Stimulated activated CD4-positive, alpha-beta T cell treated with anti-CD3 and anti-CD28 coated beads, Interleukin-15, amount 100 ng/mL, for 48 hours (primary cell): Measurements from ENCODE around the gene LFNG.
"Not testable (repeated sequence)": the region's sequence is repeated elsewhere in the genome, so short reads cannot be mapped to it uniquely, and the experiment has no call there.

Experiments used
- DNase-seq, 2 donors: peaks; one replicate each; pipeline ENCODE4 v3.0.0-alpha.2; 2020; ENCODE audit warnings: low read depth in 2 of 2

Gene LFNG

DNA sequence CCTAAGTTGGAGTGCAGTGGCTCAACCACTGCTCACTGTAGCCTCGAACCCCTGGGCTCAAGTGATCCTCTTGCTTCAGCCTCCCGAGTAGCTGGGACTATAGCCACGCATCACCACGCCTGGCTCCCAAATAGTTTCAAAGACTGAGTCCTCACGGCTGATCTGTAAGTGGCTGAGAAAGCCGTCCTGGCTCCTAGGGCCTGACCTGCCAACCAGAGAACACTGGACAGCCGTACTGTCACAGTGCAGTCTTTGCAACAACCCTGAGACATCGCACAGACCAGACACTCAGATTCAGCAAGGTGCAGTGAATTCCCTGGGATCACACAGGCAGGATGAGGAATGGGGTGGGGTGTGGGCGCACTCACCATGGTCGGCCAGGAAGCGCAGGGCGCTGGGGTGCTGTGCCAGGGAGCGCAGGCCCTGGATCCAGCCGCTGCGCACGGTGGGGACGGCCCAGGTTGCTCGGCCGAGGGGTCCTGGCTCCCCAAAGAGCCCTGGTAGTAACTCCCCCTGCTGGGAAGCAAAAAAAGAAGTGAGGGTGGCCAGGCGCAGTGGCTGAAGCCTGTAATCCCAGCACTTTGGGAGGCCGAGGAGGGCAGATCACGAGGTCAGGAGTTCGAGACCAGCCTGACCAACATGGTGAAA is 25.1 kb downstream of the LFNG start:
- no peak for DNase-seq

GRCh38 chr7:2545746-2546425 is 26.3 kb downstream of the LFNG start:
- no peak for DNase-seq

- no peak for DNase-seq
These were observed 27.4 kb downstream of the LFNG start for GRCh38 chr7:2546776-2547586.

GRCh38 chr7:2551418-2551817 is 31.8 kb downstream of the LFNG start:
- no peak for DNase-seq

DNA sequence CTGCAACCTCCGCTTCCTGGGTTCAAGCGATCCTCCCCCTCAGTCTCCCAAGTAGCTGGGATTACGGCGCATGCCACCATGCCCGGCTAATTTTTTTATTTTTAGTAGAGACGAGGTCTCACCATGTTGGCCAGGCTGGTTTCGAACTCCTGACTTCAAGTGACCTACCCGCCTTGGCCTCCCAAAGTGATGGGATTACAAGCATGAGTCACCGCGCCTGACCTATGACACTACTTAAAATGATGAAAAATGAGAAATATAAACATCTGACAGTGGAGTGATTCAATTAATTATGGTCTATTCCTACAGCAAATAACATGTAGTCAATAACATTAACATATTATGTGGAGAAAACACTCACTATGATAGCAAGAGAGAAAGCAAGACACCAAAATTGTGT is 33.5 kb downstream of the LFNG start:
- no peak for DNase-seq

DNA sequence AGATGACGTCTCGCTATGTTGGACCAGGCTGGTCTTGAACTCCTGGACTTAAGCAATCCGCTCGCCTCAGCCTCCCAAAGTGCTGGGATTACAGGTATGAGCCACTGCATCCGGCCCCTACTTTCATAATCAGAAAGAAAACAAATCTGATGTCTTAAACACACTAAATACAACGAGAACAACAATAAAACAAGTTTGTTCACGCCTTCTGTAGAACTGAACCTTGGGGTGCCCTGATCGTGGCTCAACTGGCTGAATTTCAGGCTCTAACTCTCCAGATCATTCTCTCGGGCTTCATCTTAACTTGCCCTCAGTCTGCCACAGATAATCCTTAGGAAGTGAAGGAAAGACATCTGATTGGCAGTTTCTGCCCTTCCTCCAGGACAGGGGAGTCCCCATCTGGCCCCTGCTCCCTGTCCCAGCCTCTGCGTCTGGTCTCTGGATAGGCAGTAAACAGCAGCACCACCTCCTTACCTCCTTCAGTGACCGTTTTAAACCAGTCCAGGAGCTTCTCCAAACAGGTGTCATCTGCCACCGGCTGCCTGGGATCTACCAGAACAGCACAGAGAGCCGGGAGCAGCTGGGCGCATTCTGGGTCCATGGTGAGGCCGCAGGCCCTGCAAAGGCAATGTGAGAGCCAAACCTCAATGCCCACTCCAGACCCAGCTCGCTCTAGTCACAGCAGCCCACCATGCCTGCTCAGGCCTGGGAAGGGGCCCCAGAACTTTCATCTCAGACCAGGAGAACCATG is 34.4 kb downstream of the LFNG start:
- no peak for DNase-seq

DNA sequence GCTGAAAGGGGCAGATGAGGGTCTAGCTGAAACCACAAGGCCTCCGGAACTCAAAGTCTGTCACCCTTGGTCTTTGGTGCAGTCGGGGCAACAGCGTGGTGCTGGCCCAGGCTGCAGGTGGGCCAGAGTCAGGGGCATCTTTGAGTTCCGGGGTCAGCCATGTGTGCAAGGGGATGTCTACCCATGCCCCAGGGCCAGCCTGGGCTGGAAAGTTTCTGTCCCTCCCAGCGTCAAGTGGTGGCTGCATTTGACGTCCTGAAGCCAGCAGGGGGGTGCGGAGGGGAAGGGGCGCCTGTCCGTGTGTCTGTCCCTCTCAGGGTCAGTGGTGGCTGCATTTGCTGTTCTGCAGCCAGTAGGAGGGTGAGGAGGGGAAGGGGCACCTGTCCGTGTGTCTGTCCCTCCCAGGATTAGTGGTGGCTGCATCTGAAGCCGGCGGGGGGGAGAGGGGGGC is 35.1 kb downstream of the LFNG start:
- DNase-seq, result no peak

GRCh38 chr7:2555121-2556052 is 35.8 kb downstream of the LFNG start, which contains the start of gene BRAT1:
TSS of gene BRAT1 (minus strand) at chr7:2555524. CDS start at chr7:2554431, 1,093 bp downstream.
- DNase-seq, result peak; percentile 95

DNA sequence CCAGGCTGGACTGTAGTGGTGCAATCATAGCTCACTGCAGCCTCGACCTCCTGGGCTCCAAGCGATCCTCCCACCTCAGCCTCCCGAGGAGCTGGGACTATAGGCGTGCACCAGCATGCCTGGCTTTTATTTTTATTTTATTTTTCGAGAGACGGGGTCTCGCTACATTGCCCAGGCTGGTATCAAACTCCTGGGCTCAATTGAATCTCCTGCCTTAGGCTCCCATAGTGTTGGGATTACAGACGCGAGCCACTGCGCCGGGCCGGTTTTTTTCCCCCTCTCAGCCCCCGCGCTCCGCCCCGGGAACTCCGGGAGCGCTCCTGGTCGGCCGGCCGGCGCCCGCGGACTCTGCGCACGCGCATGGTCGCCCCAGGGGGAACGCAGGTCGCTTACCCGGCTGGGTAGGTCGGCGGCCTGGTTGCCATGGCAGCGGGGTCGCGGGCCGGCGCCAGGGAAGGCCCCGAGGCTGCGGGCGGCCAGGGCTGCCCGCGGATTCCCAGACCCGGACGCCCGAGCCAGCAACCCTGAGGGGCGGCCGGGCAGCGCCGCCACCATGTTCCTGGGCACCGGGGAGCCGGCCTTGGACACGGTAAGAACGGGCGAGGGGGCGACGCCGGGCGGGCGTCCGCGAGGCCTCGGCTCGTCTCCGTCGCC is 39.2 kb downstream of the LFNG start, which contains the start of gene IQCE:
Gene IQCE, plus strand, starts transcription at position 351 of the 654 bp plus-strand sequence. Its CDS starts 203 bp downstream, at position 554.
- peak; percentile 81 to 84 for DNase-seq

DNA sequence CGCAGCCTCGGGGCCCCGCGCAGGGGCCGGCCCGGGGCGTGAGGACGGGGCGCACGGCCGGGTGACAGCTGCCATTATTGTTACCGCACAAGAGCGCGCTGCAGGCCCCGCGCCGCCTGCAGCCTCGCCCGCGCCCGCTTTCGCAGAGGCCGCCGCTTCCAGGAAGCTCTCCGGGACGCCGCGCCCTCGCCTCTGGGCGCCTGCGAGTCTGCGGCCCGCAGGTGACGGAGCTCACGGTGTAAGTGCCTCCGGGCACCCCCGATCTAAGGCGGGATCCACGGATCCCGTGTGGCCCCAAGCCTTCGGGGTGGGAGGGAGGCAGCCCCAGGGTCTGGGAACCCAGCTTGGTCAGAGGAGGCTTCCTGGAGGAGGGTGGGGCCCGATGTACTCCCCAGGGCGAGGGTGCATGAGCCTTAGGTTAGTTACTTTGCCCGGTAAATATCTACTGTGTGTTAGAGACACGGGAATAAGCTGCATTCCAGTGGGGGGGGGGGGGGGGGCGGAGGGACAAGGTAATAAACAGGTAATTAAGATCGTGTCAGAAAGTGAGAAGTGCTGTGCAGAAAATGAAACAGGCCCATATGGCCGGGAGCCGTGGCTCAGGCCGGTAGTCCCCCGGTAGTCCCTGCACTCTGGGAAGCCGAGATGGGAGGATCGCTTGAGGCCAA is 39.8 kb downstream of the LFNG start:
- DNase-seq, result peak in 1 of 2 donors; percentile 27

DNA sequence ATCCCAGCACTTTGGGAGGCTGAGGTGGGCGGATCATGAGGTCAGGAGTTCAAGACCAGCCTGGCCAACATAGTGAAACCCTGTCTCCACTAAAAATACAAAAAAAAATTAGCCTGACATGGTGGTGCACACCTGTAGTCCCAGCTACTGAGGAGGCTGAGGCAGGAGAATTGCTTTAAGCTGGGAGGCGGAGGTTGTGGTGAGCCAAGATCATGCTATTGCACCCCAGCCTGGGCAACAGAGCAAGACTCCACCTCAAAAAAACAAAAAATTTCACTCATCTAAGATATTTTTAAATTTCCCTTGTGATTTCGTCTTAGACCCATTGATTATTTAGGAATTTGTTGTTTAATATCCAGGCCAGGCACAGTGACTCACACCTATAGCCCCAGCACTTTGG is 44.4 kb downstream of the LFNG start:
- DNase-seq, result not testable (repeated sequence)

- no peak for DNase-seq
These were observed 45.5 kb downstream of the LFNG start for GRCh38 chr7:2564970-2565540.

DNA sequence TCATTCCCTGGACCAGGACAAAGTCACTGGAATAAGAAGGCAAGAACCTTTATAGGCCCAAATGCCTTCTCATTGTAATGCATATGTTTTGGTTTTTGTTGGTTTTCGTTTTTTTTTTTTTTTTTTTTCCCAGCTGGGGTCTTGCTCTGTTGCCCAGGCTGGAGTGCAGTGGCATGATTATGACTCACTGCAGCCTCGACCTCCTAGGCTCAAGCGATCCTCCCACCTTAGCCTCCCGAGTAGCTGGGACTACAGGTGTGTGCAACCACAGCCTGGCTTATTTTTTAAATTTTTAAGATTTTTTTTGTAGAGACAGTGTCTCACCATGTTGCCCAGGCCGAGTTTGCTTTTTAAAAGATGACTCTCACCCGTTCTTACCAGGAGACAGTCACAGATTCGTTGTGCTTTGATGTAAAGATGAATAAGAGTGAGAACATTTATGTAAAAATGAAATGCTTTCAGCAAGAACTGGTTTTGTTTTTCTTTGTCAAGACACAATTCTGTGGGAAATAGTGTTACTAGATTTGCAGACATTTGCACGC is 46.8 kb downstream of the LFNG start:
- no peak for DNase-seq

GRCh38 chr7:2566890-2567678 is 47.5 kb downstream of the LFNG start:
- no peak for DNase-seq

- no peak for DNase-seq
These were observed 48.2 kb downstream of the LFNG start for GRCh38 chr7:2567679-2568278.

DNA sequence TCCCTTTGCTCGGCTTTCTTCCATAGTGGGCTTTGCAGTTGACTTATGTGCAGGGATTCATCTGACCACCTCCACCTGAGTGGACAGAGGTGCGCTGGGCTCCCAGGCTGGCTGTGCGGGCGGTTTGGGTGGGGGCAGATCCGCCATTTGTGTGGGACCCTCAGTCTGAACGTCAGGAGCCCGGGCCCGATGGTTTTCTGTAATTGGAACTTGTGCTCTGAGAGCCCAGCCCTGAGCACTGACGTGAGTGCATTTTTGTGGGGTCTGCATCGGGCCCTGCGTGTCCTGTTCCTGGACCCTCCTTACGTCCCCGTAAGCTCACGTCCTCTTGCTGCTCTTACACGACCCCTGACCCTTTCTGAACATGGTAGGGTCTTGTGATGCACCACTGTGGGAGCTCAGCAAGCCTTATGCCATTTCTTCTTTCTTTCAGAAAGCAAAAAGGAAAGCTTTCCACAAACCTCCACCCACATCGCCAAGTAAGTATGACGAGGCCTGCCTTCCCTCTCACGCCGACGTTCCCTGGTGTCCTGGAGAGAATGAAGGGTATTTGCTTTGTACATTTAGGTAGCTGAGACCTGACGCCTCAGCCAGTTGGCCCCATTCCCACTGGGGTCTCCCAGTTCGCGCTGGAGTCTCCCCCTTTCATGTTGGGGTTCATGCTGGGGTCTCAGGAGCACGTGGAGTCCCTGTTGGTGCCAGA is 49.1 kb downstream of the LFNG start:
- DNase-seq, result no peak

DNA sequence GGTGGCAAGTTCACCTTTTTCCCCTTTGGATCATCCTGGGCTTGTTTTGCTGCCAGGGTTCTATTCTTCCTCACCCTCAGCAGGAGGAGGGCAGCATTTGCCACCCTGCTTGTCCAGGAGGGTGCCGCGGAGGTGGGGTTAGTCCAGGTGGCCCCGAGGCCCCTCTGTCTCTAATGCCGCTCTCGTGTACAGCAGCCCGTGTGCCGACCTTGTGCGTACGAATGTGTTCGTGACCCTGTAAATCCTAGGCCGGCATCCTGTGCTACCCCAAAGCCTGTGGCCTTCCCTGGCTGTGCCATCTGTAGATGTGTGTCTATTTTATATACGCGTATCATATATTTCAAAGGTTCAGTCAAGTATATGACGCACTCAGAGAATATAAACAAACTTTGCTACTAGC is 49.8 kb downstream of the LFNG start:
- no peak for DNase-seq
